ENCODE results near the gene C22orf23. TPM values are rescaled to one million over a fixed set of nuclear protein-coding genes. Genes with fewer than 3 reads are reported as not detected.

Gene C22orf23
- total RNA-seq, 1 experiment from 2014 or later = 1.0 TPM

GRCh38 chr22:37998543-37998942 is 45.1 kb upstream of the C22orf23 start:
- H3K79me2 ChIP-seq (ENCODE audit: low read depth) = no peaks in the 10 kb centered on the region
- intact Hi-C loops (cut with micrococcal nuclease; ENCODE audit: unreplicated experiment) = no loop called here
- no peaks in the 10 kb centered on the region for H4K20me1 ChIP-seq (ENCODE audit: insufficient read depth)
- POLR2A ChIA-PET (ENCODE audit: unreplicated experiment) = no interaction called here
- peaks cover 7% of the 10 kb centered on the region for H3F3A ChIP-seq (ENCODE audit: insufficient read depth, low read depth)
- no peak for DNase-seq
- H3K27me3 ChIP-seq (ENCODE audit: insufficient read depth, low read depth) = no peaks in the 10 kb centered on the region
- H3K9me2 ChIP-seq (ENCODE audit: insufficient read depth) = no peaks in the 10 kb centered on the region
- H2AFZ ChIP-seq = no peak overlapping the region
- H3K4me1 ChIP-seq (replicated peaks; ENCODE audit: insufficient read depth) = peaks cover 32% of the 10 kb centered on the region
- CTCF ChIA-PET = no interaction called here
- no peak overlapping the region for H3K4me3 ChIP-seq
- no TSS peak for BruUV-seq (replicated peaks)
- TF ChIP-seq, protein P1, sequence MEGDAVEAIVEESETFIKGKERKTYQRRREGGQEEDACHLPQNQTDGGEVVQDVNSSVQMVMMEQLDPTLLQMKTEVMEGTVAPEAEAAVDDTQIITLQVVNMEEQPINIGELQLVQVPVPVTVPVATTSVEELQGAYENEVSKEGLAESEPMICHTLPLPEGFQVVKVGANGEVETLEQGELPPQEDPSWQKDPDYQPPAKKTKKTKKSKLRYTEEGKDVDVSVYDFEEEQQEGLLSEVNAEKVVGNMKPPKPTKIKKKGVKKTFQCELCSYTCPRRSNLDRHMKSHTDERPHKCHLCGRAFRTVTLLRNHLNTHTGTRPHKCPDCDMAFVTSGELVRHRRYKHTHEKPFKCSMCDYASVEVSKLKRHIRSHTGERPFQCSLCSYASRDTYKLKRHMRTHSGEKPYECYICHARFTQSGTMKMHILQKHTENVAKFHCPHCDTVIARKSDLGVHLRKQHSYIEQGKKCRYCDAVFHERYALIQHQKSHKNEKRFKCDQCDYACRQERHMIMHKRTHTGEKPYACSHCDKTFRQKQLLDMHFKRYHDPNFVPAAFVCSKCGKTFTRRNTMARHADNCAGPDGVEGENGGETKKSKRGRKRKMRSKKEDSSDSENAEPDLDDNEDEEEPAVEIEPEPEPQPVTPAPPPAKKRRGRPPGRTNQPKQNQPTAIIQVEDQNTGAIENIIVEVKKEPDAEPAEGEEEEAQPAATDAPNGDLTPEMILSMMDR (conservative IDR thresholded peaks at IDR 0.05) = no peak
- TF ChIP-seq EZH2 (IDR thresholded peaks at IDR 0.05; ENCODE audit: low read depth) = no peak
- no peaks in the 10 kb centered on the region for H3K9me3 ChIP-seq (ENCODE audit: insufficient read depth, low read depth)
- no peak overlapping the region; the same call in 1 of the 2 replicates for H3K4me2 ChIP-seq
- no peak overlapping the region for H3K27ac ChIP-seq
- no peaks in the 10 kb centered on the region for H3K36me3 ChIP-seq (ENCODE audit: low read depth)

DNA sequence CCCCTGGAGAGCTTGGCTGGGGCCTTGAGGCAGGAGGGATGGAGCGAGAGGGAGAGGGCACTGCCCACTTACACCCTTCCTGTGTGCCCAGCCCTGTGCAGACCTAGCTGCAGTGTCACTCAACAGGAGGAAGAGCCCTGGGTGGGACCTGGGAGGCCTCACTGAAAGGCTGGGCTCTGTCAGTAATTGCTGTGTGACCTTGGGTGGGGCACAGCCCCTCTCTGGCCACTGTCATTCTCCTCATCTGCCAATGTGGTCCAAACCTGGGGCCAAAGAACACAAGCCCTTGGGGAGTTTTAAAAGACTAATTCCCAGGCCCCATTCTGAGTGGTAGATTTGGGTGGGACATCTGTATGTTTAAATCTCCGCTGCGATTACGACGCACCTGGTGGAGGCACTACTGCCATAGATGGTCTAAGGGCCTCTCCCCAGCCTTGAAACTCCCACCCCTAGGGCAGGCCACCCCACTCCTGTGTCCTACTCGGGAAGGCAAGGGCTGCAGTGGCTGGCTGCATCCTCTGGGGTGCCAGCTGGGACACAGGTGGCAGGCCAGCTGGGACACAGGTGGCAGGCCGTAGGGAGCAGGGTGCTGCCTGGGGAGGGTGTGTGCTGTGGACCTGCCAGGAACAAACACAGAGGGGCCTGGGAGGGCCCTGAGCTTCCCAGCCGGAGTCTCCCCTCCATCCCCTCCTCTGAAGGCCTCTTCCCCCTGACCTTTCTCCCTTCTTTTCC is 43.3 kb upstream of the C22orf23 start:
- Histone ChIP-seq H3K9me2 (ENCODE audit: insufficient read depth) (no peaks in the 10 kb centered on the region), H3K4me3 (no peak overlapping the region), H3K79me2 (ENCODE audit: low read depth) (no peaks in the 10 kb centered on the region), H3K27me3 (ENCODE audit: insufficient read depth, low read depth) (no peaks in the 10 kb centered on the region), H2AFZ (no peak overlapping the region), H3K9me3 (ENCODE audit: insufficient read depth, low read depth) (no peaks in the 10 kb centered on the region), H3K4me2 (peak overlapping the region; percentile 3; the same call in 1 of the 2 replicates), H3K4me1 (replicated peaks; ENCODE audit: insufficient read depth) (peaks cover 32% of the 10 kb centered on the region), H3K27ac (no peak overlapping the region), H3F3A (ENCODE audit: insufficient read depth, low read depth) (peaks cover 7% of the 10 kb centered on the region), H4K20me1 (ENCODE audit: insufficient read depth) (no peaks in the 10 kb centered on the region), H3K36me3 (ENCODE audit: low read depth) (no peaks in the 10 kb centered on the region)
- intact Hi-C loops (cut with micrococcal nuclease; ENCODE audit: unreplicated experiment) = no loop called here
- TF ChIP-seq, protein P1 (conservative IDR thresholded peaks at IDR 0.05) = no peak
- TF ChIP-seq EZH2 (IDR thresholded peaks at IDR 0.05; ENCODE audit: low read depth) = no peak
- no peak for DNase-seq
- no TSS peak for BruUV-seq (replicated peaks)
- ChIA-PET CTCF (no interaction called here), POLR2A (ENCODE audit: unreplicated experiment) (interaction anchor here (0.5 kb wide), 1 partner anchor 43 kb away, joined by 4 read pairs; the partner anchor contains the start of genes C22orf23 and POLR2F)

GRCh38 chr22:37996079-37996478 is 42.7 kb upstream of the C22orf23 start:
- H3K27me3 ChIP-seq (ENCODE audit: insufficient read depth, low read depth) = no peaks in the 10 kb centered on the region
- no peak for TF ChIP-seq EZH2 (IDR thresholded peaks at IDR 0.05; ENCODE audit: low read depth)
- TF ChIP-seq, protein P1 (conservative IDR thresholded peaks at IDR 0.05) = no peak
- H3K27ac ChIP-seq = no peak overlapping the region
- H2AFZ ChIP-seq = no peak overlapping the region
- intact Hi-C loops (cut with micrococcal nuclease; ENCODE audit: unreplicated experiment) = no loop called here
- no peaks in the 10 kb centered on the region for H3K9me3 ChIP-seq (ENCODE audit: insufficient read depth, low read depth)
- H3K79me2 ChIP-seq (ENCODE audit: low read depth) = no peaks in the 10 kb centered on the region
- POLR2A ChIA-PET (ENCODE audit: unreplicated experiment) = interaction anchor here (0.5 kb wide), 1 partner anchor 43 kb away, joined by 4 read pairs; the partner anchor contains the start of genes C22orf23 and POLR2F
- peak overlapping the region; percentile 3; the same call in 1 of the 2 replicates for H3K4me2 ChIP-seq
- H3F3A ChIP-seq (ENCODE audit: insufficient read depth, low read depth) = peaks cover 7% of the 10 kb centered on the region
- peaks cover 32% of the 10 kb centered on the region for H3K4me1 ChIP-seq (replicated peaks; ENCODE audit: insufficient read depth)
- H3K9me2 ChIP-seq (ENCODE audit: insufficient read depth) = no peaks in the 10 kb centered on the region
- CTCF ChIA-PET = no interaction called here
- no peaks in the 10 kb centered on the region for H3K36me3 ChIP-seq (ENCODE audit: low read depth)
- H3K4me3 ChIP-seq = no peak overlapping the region
- BruUV-seq (replicated peaks) = no TSS peak
- DNase-seq = no peak
- no peaks in the 10 kb centered on the region for H4K20me1 ChIP-seq (ENCODE audit: insufficient read depth)
